Prostate gland (tissue), 2 donors: ENCODE measurements around the gene GLT1D1.
"Not testable (repeated sequence)": the region's sequence is repeated elsewhere in the genome, so short reads cannot be mapped to it uniquely, and the experiment has no call there.

Experiments
- POLR2A ChIP-seq: fragments of 450-650 bp; IDR thresholded peaks from one replicate; pipeline ENCODE4 v1.6.1; 2016; ENCODE audit warnings: antibody characterized with exemption, mild to moderate bottlenecking
- POLR2AphosphoS5 ChIP-seq: sonication (generic); formaldehyde crosslinking; IDR thresholded peaks from one replicate; pipeline ENCODE4 v1.6.1; 2017; ENCODE audit warnings: antibody characterized with exemption
- TF ChIP-seq, protein P1 (sequence below), 4 experiments: fragments of 200-600 bp in 2 of 4; fragments of 450-650 bp in 2 of 4; sonication (generic) in 2 of 4; IDR thresholded peaks; 1 replicate in 3 of 4; 2 replicates in 1 of 4; pipeline ENCODE4 v1.5.1; 2016 to 2019; ENCODE audit warnings: antibody characterized with exemption in 4 of 4, mild to moderate bottlenecking in 2 of 4, moderate library complexity in 2 of 4

DNA sequence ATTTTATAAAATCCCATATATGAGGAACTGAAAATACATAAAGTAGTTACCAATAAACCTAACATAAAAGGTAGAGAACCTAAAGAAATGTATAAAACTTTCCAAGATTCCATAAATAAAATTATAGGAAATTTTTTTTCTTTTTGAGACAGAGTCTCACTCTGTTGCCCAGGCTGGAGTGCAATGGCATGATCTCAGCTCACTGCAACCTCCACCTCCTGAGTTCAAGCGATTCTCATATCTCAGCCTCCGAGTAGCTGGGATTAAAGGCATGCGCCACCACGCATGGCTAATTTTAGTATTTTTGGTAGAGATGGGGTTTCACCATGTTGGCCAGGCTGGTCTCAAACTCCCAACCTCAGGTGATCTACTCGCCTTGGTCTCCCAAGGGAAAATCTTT lies 47.9 kb upstream of the GLT1D1 start:
- TF ChIP-seq, protein P1, sequence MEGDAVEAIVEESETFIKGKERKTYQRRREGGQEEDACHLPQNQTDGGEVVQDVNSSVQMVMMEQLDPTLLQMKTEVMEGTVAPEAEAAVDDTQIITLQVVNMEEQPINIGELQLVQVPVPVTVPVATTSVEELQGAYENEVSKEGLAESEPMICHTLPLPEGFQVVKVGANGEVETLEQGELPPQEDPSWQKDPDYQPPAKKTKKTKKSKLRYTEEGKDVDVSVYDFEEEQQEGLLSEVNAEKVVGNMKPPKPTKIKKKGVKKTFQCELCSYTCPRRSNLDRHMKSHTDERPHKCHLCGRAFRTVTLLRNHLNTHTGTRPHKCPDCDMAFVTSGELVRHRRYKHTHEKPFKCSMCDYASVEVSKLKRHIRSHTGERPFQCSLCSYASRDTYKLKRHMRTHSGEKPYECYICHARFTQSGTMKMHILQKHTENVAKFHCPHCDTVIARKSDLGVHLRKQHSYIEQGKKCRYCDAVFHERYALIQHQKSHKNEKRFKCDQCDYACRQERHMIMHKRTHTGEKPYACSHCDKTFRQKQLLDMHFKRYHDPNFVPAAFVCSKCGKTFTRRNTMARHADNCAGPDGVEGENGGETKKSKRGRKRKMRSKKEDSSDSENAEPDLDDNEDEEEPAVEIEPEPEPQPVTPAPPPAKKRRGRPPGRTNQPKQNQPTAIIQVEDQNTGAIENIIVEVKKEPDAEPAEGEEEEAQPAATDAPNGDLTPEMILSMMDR (IDR thresholded peaks at IDR 0.05) = not testable (repeated sequence)
- not testable (repeated sequence) for TF ChIP-seq POLR2A, POLR2AphosphoS5
